Endodermal cell (in vitro differentiated cells): ENCODE results near the gene IRF2BP2. TPM values are rescaled to one million over a fixed set of nuclear protein-coding genes. Genes with fewer than 3 reads are reported as not detected.

ENCODE experiments used
- DNase-seq: peaks from one replicate; pipeline ENCODE4 v3.0.0-alpha.2; 2017
- H3K27ac ChIP-seq: 2 replicates; pipeline ENCODE4 v1.5.1; 2013; ENCODE audit warnings: mild to moderate bottlenecking, low read depth, low read length, moderate library complexity
- H3K27me3 ChIP-seq: 2 replicates; pipeline ENCODE4 v1.6.1; 2013; ENCODE audit warnings: mild to moderate bottlenecking, low read length, moderate library complexity; ENCODE audit not compliant: insufficient read depth, control insufficient read depth, poor library complexity, severe bottlenecking
- H3K36me3 ChIP-seq: 2 replicates; pipeline ENCODE4 v1.7.0; 2013; ENCODE audit warnings: mild to moderate bottlenecking, low read length, moderate library complexity; ENCODE audit not compliant: control insufficient read depth, insufficient read depth
- H3K4me1 ChIP-seq: one replicate; pipeline ENCODE4 v1.7.0; 2013; ENCODE audit warnings: low read length; ENCODE audit not compliant: control insufficient read depth, insufficient read depth
- H3K4me3 ChIP-seq: 2 replicates; pipeline ENCODE4 v1.5.1; 2013; ENCODE audit warnings: mild to moderate bottlenecking, low read length, moderate library complexity
- H3K9ac ChIP-seq: 2 replicates; pipeline ENCODE4 v1.6.1; 2013; ENCODE audit warnings: mild to moderate bottlenecking, low read length, moderate library complexity; ENCODE audit not compliant: poor library complexity, severe bottlenecking; ENCODE audit errors: extremely low read depth
- H3K9me3 ChIP-seq: 2 replicates; pipeline ENCODE4 v1.6.1; 2013; ENCODE audit warnings: mild to moderate bottlenecking, low read length, moderate library complexity; ENCODE audit not compliant: control insufficient read depth
- H3K27ac Mint-ChIP-seq: 2 replicates; pipeline ENCODE4 v1.8.0; 2020; ENCODE audit warnings: mixed read lengths
- H3K27me3 Mint-ChIP-seq: 2 replicates; pipeline ENCODE4 v1.8.0; 2021; ENCODE audit warnings: mild to moderate bottlenecking, mixed read lengths; ENCODE audit not compliant: insufficient read depth
- H3K36me3 Mint-ChIP-seq: 2 replicates; pipeline ENCODE4 v1.8.0; 2020; ENCODE audit warnings: low read depth, mixed read lengths
- H3K4me1 Mint-ChIP-seq: 2 replicates; pipeline ENCODE4 v1.8.0; 2020; ENCODE audit warnings: mixed read lengths
- H3K4me3 Mint-ChIP-seq: 2 replicates; pipeline ENCODE4 v1.8.0; 2020; ENCODE audit warnings: mild to moderate bottlenecking, moderate library complexity, mixed read lengths
- H3K9me3 Mint-ChIP-seq: 2 replicates; pipeline ENCODE4 v1.8.0; 2020; ENCODE audit warnings: mild to moderate bottlenecking, mixed read lengths
- WGBS, 2 experiments: methylation state at CpG; one replicate each; pipeline versions ENCODE4 v1.1.5 to v1.1.7; 2013; ENCODE audit warnings: missing lambda C conversion rate in 2 of 2, mixed read lengths in 1 of 2; ENCODE audit not compliant: insufficient coverage in 1 of 2, insufficient read length in 1 of 2; 5-methylcytosine and 5-hydroxymethylcytosine counted together
- total RNA-seq, 2 donors: library from RNA; stranded (reverse); fragmentation: NEBNext Ultra II Directional in 1 of 2; extraction: Animal tissue kit (Norgen Biotek cat#: 25700) in 1 of 2; gene quantifications; 2 replicates in 1 of 2; 3 replicates in 1 of 2; pipeline ENCODE4 v1.2.1, GENCODE V29; 2021
- TF ChIP-seq, protein P1 (sequence below): fragments of 200-600 bp; sonication (generic); conservative IDR thresholded peaks from 2 replicates; pipeline ENCODE4 v1.5.0; 2021; ENCODE audit warnings: antibody characterized with exemption, mild to moderate bottlenecking

IRF2BP2 gene
- total RNA-seq, 2 donors from 2014 or later = 41.6 to 45.7 TPM

DNA sequence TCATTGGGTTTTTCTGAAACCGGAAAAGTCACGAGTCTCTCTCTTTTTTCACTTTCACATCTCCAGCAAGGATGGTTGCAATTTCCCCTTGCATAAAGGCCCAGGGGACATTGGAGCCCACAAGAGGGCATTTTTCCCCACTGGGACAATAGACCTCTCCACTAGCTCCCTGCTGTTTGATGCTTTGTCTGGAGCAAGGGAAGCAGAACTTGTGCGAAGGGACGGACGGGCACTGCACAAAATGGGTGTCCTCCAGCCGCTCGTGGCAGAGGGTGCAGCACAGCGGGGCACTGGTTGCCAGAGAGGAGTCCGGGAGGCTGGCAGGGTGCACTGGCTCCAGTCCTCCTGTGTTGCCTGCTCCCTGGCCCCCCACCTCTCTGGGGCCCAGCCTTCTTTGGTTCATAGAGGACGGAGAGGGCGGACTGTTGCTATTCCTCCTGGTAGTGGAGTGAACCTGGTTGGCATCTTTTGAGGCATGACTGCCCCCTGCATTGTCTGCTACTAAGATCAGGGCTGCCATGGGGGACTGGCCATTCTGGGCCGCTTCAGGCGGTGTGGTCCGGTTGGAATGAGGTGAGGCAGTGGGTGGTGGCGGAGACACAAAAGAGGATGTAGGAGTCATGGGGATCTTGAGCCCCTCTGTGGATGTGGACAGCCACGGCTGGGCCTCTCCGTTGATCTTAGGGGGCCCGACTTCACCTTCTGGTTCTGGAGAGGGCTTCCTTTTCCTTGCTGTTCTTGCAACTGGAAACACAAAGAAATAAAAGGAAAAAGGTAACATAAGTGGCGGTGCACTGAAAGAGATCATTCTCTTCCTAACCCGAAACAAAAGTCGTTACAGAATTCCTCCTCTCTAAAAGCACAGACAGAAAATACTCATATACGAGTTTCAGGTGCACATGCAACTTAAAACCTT is 2.6 kb downstream of the IRF2BP2 start:
- H3K27ac Mint-ChIP-seq = peak overlapping the region; percentile 92
- Histone ChIP-seq H3K27me3 (no peaks in the 10 kb centered on the region), H3K9me3 (no peaks in the 10 kb centered on the region), H3K4me3 (peak overlapping the region; percentile 92), H3K27ac (peak overlapping the region; percentile 51), H3K36me3 (peaks cover 50% of the 10 kb centered on the region), H3K9ac (peak overlapping the region; percentile 72), H3K4me1 (peaks cover 5% of the 10 kb centered on the region)
- peaks cover 59% of the 10 kb centered on the region for H3K4me1 Mint-ChIP-seq
- TF ChIP-seq, protein P1, sequence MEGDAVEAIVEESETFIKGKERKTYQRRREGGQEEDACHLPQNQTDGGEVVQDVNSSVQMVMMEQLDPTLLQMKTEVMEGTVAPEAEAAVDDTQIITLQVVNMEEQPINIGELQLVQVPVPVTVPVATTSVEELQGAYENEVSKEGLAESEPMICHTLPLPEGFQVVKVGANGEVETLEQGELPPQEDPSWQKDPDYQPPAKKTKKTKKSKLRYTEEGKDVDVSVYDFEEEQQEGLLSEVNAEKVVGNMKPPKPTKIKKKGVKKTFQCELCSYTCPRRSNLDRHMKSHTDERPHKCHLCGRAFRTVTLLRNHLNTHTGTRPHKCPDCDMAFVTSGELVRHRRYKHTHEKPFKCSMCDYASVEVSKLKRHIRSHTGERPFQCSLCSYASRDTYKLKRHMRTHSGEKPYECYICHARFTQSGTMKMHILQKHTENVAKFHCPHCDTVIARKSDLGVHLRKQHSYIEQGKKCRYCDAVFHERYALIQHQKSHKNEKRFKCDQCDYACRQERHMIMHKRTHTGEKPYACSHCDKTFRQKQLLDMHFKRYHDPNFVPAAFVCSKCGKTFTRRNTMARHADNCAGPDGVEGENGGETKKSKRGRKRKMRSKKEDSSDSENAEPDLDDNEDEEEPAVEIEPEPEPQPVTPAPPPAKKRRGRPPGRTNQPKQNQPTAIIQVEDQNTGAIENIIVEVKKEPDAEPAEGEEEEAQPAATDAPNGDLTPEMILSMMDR = peak; percentile 60
- no peaks in the 10 kb centered on the region for H3K27me3 Mint-ChIP-seq
- H3K36me3 Mint-ChIP-seq = peaks cover 27% of the 10 kb centered on the region
- H3K4me3 Mint-ChIP-seq = peak overlapping the region; percentile 88
- peak; percentile 67 for DNase-seq
- no peaks in the 10 kb centered on the region for H3K9me3 Mint-ChIP-seq
- 52 to 53% methylated on average over 4 to 22 of the region's 22 CpGs for WGBS, 2 experiments

DNA sequence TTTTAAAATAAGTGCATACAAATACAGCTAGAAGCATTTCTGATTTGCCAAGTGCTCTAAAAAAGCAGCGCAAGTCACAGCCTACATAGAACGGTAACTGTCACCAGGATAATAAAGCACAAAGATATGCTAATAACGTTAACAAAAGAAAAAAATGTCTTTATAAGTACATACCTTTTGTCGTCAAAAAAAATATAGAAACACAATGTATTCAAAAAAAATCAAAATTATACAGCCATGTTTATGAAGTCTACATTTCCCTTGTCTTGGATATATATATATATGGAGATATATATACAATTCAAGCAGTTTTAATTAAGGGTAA is 3.2 kb downstream of the IRF2BP2 start:
- H3K9me3 ChIP-seq = no peaks in the 10 kb centered on the region
- DNase-seq = no peak
- TF ChIP-seq, protein P1 = no peak
- H3K4me1 ChIP-seq = peaks cover 2% of the 10 kb centered on the region
- Mint-ChIP-seq H3K36me3 (peaks cover 27% of the 10 kb centered on the region), H3K27ac (no peak overlapping the region), H3K4me3 (peak overlapping the region; percentile 88), H3K9me3 (no peaks in the 10 kb centered on the region), H3K4me1 (peaks cover 56% of the 10 kb centered on the region), H3K27me3 (no peaks in the 10 kb centered on the region)
- no peak overlapping the region for H3K27ac ChIP-seq
- 56% methylated on average over 3 of the region's 4 CpGs; no CpG with 5 or more reads in 1 of the 2 experiments for WGBS, 2 experiments
- peaks cover 54% of the 10 kb centered on the region for H3K36me3 ChIP-seq
- no peaks in the 10 kb centered on the region for H3K27me3 ChIP-seq
- H3K9ac ChIP-seq = peak overlapping the region; percentile 72
- H3K4me3 ChIP-seq = peak overlapping the region; percentile 92

DNA sequence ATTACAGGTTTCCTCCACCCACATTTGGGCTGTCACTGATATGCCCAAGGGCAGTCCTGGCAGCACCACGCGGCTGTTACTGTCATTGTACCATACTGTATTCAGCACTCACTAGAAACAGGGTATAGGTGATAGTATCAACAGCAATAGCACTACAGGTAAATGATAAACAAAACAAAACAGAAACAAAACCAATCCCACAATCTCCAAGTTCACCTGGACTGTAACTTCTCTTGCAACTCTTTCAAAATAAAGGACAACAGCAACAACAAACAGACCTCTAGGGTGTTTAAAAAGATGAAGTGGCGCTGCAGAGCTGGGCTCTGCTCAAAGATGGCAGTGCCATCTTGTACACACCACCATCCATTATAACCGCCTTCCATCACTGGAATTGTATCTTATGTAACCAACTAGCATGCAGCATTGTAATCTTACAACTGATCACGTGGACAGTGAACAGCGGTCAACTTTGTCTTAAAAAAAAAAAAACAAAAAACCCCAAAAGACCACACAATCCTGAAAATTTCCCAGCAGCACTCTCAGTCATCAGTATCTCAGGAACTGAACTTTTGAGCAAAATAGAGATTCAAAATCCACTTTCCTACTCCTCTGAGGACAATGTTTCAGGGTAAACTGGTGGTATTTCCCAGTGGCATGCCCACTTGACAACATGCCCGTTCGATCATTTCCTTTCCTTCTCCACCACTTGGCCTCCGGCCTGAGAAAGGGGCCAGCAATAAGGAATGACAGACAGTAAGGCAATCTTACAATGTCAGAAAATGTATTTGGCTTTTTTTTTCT is 3.8 kb downstream of the IRF2BP2 start:
- Histone ChIP-seq H3K9me3 (no peaks in the 10 kb centered on the region), H3K4me3 (peak overlapping the region; percentile 92), H3K36me3 (peaks cover 54% of the 10 kb centered on the region), H3K27ac (no peak overlapping the region), H3K4me1 (no peaks in the 10 kb centered on the region), H3K27me3 (no peaks in the 10 kb centered on the region), H3K9ac (peak overlapping the region; percentile 28)
- Mint-ChIP-seq H3K9me3 (no peaks in the 10 kb centered on the region), H3K27ac (no peak overlapping the region), H3K36me3 (peaks cover 27% of the 10 kb centered on the region), H3K4me3 (peak overlapping the region; percentile 88), H3K4me1 (peaks cover 55% of the 10 kb centered on the region), H3K27me3 (no peaks in the 10 kb centered on the region)
- DNase-seq = no peak
- WGBS, 2 experiments = 57 to 68% methylated on average over 6 to 9 of the region's 9 CpGs
- TF ChIP-seq, protein P1 = no peak
